GM23338 (cell line): ENCODE results near the gene TLNRD1. TPM values are rescaled to one million over a fixed set of nuclear protein-coding genes. Genes with fewer than 3 reads are reported as not detected.

ENCODE experiments used
- ATAC-seq: fragments of 200-7000 bp; cut with Tn5 transposase; 3 replicates; pipeline ENCODE4 v1.9.1; 2020
- DNase-seq: peaks from one replicate; pipeline ENCODE4 v3.0.0-alpha.2; 2015; ENCODE audit warnings: low spot score
- H2AFZ ChIP-seq: fragments of 200-600 bp; sonication (generic); 2 replicates; pipeline ENCODE4 v1.8.0; 2016; ENCODE audit warnings: antibody characterized with exemption, mild to moderate bottlenecking, moderate library complexity
- H3F3A ChIP-seq: fragments of 200-600 bp; sonication (generic); replicated peaks from 2 replicates; pipeline ENCODE4 v1.8.0; 2017; ENCODE audit warnings: antibody characterized with exemption, mixed run types, low read depth
- H3K27ac ChIP-seq: fragments of 200-600 bp; sonication (generic); 2 replicates; pipeline ENCODE4 v1.6.1; 2016; ENCODE audit warnings: low read depth
- H3K27me3 ChIP-seq: fragments of 200-600 bp; sonication (generic); 2 replicates; pipeline ENCODE4 v1.8.0; 2016; ENCODE audit warnings: mild to moderate bottlenecking, mixed run types, moderate library complexity; ENCODE audit not compliant: insufficient read depth
- H3K36me3 ChIP-seq: fragments of 200-600 bp; sonication (generic); 2 replicates; pipeline ENCODE4 v1.8.0; 2016; ENCODE audit warnings: mild to moderate bottlenecking; ENCODE audit not compliant: insufficient read depth
- H3K4me1 ChIP-seq: fragments of 200-600 bp; sonication (generic); 2 replicates; pipeline ENCODE4 v1.8.0; 2016; ENCODE audit warnings: mild to moderate bottlenecking, moderate library complexity; ENCODE audit not compliant: insufficient read depth
- H3K4me2 ChIP-seq: fragments of 200-600 bp; sonication (generic); 2 replicates; pipeline ENCODE4 v1.7.1; 2017; ENCODE audit warnings: mixed run types
- H3K4me3 ChIP-seq: fragments of 200-600 bp; sonication (generic); 2 replicates; pipeline ENCODE4 v1.6.1; 2016; ENCODE audit warnings: mixed run types
- H3K79me2 ChIP-seq: fragments of 200-600 bp; sonication (generic); replicated peaks from 2 replicates; pipeline ENCODE4 v1.8.0; 2017; ENCODE audit warnings: mild to moderate bottlenecking; ENCODE audit not compliant: insufficient read depth
- H3K9me2 ChIP-seq: fragments of 200-600 bp; sonication (generic); 2 replicates; pipeline ENCODE4 v1.8.0; 2017; ENCODE audit not compliant: insufficient read depth
- H4K20me1 ChIP-seq: fragments of 200-600 bp; sonication (generic); replicated peaks from 2 replicates; pipeline ENCODE4 v1.8.0; 2017; ENCODE audit warnings: mild to moderate bottlenecking; ENCODE audit not compliant: insufficient read depth
- H3K27ac Mint-ChIP-seq: 2 replicates; pipeline ENCODE4 v1.8.0; 2020; ENCODE audit warnings: inconsistent platforms, mild to moderate bottlenecking, moderate library complexity, mixed read lengths
- H3K27me3 Mint-ChIP-seq: 3 replicates; pipeline ENCODE4 v1.8.0; 2022; ENCODE audit warnings: low read depth, mild to moderate bottlenecking, moderate library complexity, mixed read lengths, inconsistent platforms; ENCODE audit not compliant: insufficient read depth, poor library complexity
- H3K36me3 Mint-ChIP-seq: 3 replicates; pipeline ENCODE4 v1.8.0; 2021; ENCODE audit warnings: low read depth, mild to moderate bottlenecking, inconsistent platforms, moderate library complexity, mixed read lengths
- H3K4me1 Mint-ChIP-seq: 3 replicates; pipeline ENCODE4 v1.8.0; 2020; ENCODE audit warnings: mild to moderate bottlenecking, inconsistent platforms, mixed read lengths
- H3K4me3 Mint-ChIP-seq: 3 replicates; pipeline ENCODE4 v1.8.0; 2021; ENCODE audit warnings: moderate library complexity, mild to moderate bottlenecking, inconsistent platforms, mixed read lengths
- H3K9me3 Mint-ChIP-seq: 3 replicates; pipeline ENCODE4 v1.8.0; 2020; ENCODE audit warnings: moderate library complexity, mild to moderate bottlenecking, inconsistent platforms, mixed read lengths
- CREB1 ChIP-seq: fragments of 250-450 bp; sonication (Bioruptor Pico); IDR thresholded peaks from 2 replicates; pipeline ENCODE4 v1.5.0; 2020; ENCODE audit warnings: low read depth, mild to moderate bottlenecking, moderate library complexity
- EZH2 ChIP-seq: fragments of 200-600 bp; sonication (generic); IDR thresholded peaks from one replicate; pipeline ENCODE4 v1.8.0; 2017; ENCODE audit warnings: antibody characterized with exemption, mild to moderate bottlenecking, low read depth; ENCODE audit not compliant: unreplicated experiment
- EZH2phosphoT487 ChIP-seq: fragments of 200-600 bp; sonication (generic); IDR thresholded peaks from one replicate; pipeline ENCODE4 v1.8.1; 2018; ENCODE audit warnings: antibody characterized with exemption; ENCODE audit not compliant: unreplicated experiment
- NANOG ChIP-seq: IDR thresholded peaks from 2 replicates; pipeline ENCODE4 v1.6.1; 2016; ENCODE audit warnings: antibody characterized with exemption, borderline replicate concordance
- POLR2AphosphoS5 ChIP-seq: IDR thresholded peaks from 2 replicates; pipeline ENCODE4 v1.6.1; 2016; ENCODE audit warnings: antibody characterized with exemption, low read depth
- STAT1 ChIP-seq: IDR thresholded peaks from one replicate; pipeline ENCODE4 v1.6.1; 2016; ENCODE audit warnings: antibody characterized with exemption; ENCODE audit not compliant: unreplicated experiment
- ZNF114 ChIP-seq: fragments of 250-450 bp; sonication (Bioruptor Pico); IDR thresholded peaks from 2 replicates; pipeline ENCODE4 v1.5.0; 2020; ENCODE audit warnings: mild to moderate bottlenecking, moderate library complexity
- ZNF331 ChIP-seq: fragments of 250-450 bp; sonication (Bioruptor Pico); IDR thresholded peaks from 2 replicates; pipeline ENCODE4 v1.5.0; 2020; ENCODE audit warnings: low read depth, mild to moderate bottlenecking, moderate library complexity
- polyA plus RNA-seq: library from polyadenylated mRNA; unstranded; fragments of >200 nt; fragmentation: Nextera tagmentation; extraction: Ambion mirVana; gene quantifications from 2 replicates; pipeline ENCODE4 v1.2.1, GENCODE V29; 2016
- total RNA-seq: library from RNA; depleted of rRNA; stranded (reverse); fragments of >200 nt; shearing (Covaris generic); gene quantifications from 2 replicates; pipeline ENCODE4 v1.2.3, GENCODE V29; 2014
- TF ChIP-seq, protein P1 (sequence below), 2 experiments: fragments of 200-600 bp in 1 of 2; sonication (generic) in 1 of 2; conservative IDR thresholded peaks; 2 replicates each; pipeline versions ENCODE4 v1.5.1 to v1.6.1; 2016 to 2017; ENCODE audit warnings: antibody characterized with exemption in 2 of 2, low read depth in 2 of 2, mild to moderate bottlenecking in 2 of 2, moderate library complexity in 1 of 2
- TF ChIP-seq, protein P2 (sequence below): IDR thresholded peaks from 2 replicates; pipeline ENCODE4 v1.6.1; 2016; ENCODE audit warnings: antibody characterized with exemption
- TF ChIP-seq, protein P3 (sequence below): IDR thresholded peaks from one replicate; pipeline ENCODE4 v1.6.1; 2018; ENCODE audit warnings: antibody characterized with exemption; ENCODE audit not compliant: unreplicated experiment

The TLNRD1 gene
- total and polyA plus RNA-seq, 2 experiments from 2014 or later: 6.7 to 27.3 TPM

DNA sequence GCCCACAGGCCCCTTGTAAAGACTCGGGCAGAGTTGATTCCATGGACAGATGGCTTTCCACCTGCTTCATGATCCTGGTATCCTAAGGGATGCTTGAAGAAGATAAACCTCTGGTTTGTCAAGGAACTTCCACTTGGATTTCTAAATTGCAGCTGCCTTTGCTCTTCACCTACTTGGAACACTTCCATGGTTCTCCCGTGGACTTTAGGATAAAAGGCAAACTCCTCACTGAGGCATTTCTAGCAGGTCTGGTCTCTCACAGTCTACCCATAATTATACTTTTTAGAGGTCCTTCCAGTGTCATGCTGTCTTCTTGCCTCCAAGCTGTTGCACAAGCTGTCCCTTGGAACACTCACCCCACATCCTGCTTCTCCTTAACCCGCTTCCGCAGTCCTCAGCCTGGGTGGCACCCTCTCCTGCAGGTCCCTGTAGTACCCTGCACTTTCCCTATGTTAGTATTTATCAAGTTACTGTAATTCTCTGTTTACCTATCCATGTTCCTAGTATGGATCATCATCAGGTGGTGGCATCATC lies 12.7 kb downstream of the TLNRD1 start:
- H3F3A ChIP-seq: no peaks in the 10 kb centered on the region
- H4K20me1 ChIP-seq: no peaks in the 10 kb centered on the region; the same call in 1 of the 2 replicates
- no peak overlapping the region for H2AFZ ChIP-seq
- no peaks in the 10 kb centered on the region; the same call in 1 of the 2 replicates for H3K9me2 ChIP-seq
- no peak overlapping the region for H3K4me2 ChIP-seq
- Mint-ChIP-seq H3K27ac (no peak overlapping the region), H3K4me1 (no peaks in the 10 kb centered on the region), H3K36me3 (no peaks in the 10 kb centered on the region), H3K9me3 (no peaks in the 10 kb centered on the region), H3K27me3 (no peaks in the 10 kb centered on the region), H3K4me3 (no peak overlapping the region)
- no peaks in the 10 kb centered on the region for H3K27me3 ChIP-seq
- TF ChIP-seq POLR2AphosphoS5 (no peak), EZH2 (no peak), STAT1 (no peak), EZH2phosphoT487 (no peak), CREB1 (CRISPR knock-in tag) (no peak), NANOG (no peak), ZNF114 (CRISPR knock-in tag) (no peak)
- TF ChIP-seq, protein P1, sequence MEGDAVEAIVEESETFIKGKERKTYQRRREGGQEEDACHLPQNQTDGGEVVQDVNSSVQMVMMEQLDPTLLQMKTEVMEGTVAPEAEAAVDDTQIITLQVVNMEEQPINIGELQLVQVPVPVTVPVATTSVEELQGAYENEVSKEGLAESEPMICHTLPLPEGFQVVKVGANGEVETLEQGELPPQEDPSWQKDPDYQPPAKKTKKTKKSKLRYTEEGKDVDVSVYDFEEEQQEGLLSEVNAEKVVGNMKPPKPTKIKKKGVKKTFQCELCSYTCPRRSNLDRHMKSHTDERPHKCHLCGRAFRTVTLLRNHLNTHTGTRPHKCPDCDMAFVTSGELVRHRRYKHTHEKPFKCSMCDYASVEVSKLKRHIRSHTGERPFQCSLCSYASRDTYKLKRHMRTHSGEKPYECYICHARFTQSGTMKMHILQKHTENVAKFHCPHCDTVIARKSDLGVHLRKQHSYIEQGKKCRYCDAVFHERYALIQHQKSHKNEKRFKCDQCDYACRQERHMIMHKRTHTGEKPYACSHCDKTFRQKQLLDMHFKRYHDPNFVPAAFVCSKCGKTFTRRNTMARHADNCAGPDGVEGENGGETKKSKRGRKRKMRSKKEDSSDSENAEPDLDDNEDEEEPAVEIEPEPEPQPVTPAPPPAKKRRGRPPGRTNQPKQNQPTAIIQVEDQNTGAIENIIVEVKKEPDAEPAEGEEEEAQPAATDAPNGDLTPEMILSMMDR (conservative IDR thresholded peaks at IDR 0.05; ENCODE audit: low read depth in 2 of 2): no peak
- TF ChIP-seq, protein P2, sequence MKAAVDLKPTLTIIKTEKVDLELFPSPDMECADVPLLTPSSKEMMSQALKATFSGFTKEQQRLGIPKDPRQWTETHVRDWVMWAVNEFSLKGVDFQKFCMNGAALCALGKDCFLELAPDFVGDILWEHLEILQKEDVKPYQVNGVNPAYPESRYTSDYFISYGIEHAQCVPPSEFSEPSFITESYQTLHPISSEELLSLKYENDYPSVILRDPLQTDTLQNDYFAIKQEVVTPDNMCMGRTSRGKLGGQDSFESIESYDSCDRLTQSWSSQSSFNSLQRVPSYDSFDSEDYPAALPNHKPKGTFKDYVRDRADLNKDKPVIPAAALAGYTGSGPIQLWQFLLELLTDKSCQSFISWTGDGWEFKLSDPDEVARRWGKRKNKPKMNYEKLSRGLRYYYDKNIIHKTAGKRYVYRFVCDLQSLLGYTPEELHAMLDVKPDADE: no peak
- DNase-seq (no peak), ATAC-seq (no peak)
- no peaks in the 10 kb centered on the region for H3K79me2 ChIP-seq
- no peaks in the 10 kb centered on the region for H3K4me1 ChIP-seq
- H3K27ac ChIP-seq: no peak overlapping the region
- no peaks in the 10 kb centered on the region for H3K36me3 ChIP-seq
- no peak overlapping the region for H3K4me3 ChIP-seq

DNA sequence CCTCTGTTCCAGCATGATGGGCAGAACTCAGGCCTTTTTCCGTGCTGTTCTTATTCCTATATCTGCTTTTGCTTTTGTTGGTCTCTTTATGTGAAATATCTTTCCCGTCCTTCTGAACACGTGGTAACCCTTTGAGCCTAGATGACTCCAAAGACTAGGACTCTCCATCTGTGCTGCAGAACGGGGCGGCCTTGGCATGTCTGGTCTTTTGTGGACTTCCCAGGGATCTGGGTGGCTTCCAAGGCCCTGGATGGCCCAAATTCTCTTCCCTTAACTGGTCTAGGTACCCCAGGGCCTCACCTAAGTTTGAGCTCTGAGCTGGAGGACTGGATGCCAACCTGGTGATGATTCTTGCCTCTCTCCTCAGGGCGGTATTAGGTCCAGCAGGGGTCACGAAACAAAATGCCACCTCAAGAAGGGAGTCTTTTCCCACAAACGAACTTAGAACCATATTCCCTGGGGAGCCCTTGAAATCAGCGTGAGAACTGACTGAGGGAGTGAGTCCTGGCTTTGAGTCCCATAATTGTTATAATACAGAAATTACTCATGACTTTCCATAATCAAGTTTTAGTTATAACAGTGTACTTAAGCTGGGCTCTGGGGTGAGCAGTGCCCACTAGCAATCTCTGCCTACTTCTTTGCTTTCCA lies 13.8 kb downstream of the TLNRD1 start:
- Histone ChIP-seq H3K4me3 (no peak overlapping the region), H3K4me2 (no peak overlapping the region), H2AFZ (no peak overlapping the region), H3K27ac (no peak overlapping the region), H3K9me2 (no peaks in the 10 kb centered on the region; the same call in 1 of the 2 replicates), H3F3A (no peaks in the 10 kb centered on the region), H4K20me1 (no peaks in the 10 kb centered on the region; the same call in 1 of the 2 replicates), H3K36me3 (no peaks in the 10 kb centered on the region), H3K79me2 (no peaks in the 10 kb centered on the region), H3K4me1 (no peaks in the 10 kb centered on the region), H3K27me3 (no peaks in the 10 kb centered on the region)
- H3K9me3 Mint-ChIP-seq: no peaks in the 10 kb centered on the region
- TF ChIP-seq, protein P2: no peak
- TF ChIP-seq, protein P3, sequence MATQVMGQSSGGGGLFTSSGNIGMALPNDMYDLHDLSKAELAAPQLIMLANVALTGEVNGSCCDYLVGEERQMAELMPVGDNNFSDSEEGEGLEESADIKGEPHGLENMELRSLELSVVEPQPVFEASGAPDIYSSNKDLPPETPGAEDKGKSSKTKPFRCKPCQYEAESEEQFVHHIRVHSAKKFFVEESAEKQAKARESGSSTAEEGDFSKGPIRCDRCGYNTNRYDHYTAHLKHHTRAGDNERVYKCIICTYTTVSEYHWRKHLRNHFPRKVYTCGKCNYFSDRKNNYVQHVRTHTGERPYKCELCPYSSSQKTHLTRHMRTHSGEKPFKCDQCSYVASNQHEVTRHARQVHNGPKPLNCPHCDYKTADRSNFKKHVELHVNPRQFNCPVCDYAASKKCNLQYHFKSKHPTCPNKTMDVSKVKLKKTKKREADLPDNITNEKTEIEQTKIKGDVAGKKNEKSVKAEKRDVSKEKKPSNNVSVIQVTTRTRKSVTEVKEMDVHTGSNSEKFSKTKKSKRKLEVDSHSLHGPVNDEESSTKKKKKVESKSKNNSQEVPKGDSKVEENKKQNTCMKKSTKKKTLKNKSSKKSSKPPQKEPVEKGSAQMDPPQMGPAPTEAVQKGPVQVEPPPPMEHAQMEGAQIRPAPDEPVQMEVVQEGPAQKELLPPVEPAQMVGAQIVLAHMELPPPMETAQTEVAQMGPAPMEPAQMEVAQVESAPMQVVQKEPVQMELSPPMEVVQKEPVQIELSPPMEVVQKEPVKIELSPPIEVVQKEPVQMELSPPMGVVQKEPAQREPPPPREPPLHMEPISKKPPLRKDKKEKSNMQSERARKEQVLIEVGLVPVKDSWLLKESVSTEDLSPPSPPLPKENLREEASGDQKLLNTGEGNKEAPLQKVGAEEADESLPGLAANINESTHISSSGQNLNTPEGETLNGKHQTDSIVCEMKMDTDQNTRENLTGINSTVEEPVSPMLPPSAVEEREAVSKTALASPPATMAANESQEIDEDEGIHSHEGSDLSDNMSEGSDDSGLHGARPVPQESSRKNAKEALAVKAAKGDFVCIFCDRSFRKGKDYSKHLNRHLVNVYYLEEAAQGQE: no peak
- TF ChIP-seq ZNF331 (CRISPR knock-in tag): no peak
- TF ChIP-seq CREB1 (CRISPR knock-in tag): no peak
- no peak for ATAC-seq
- no peak overlapping the region for H3K27ac Mint-ChIP-seq
- DNase-seq: no peak
- no peaks in the 10 kb centered on the region for H3K36me3 Mint-ChIP-seq
- H3K27me3 Mint-ChIP-seq: no peaks in the 10 kb centered on the region
- H3K4me1 Mint-ChIP-seq: no peaks in the 10 kb centered on the region
- H3K4me3 Mint-ChIP-seq: no peak overlapping the region
